NCI-H1694 (cell line): ENCODE results near the gene MYBL2.

Experiments used
- DNase-seq: peaks from one replicate; lab custom pipeline; 2025; lab: John Stamatoyannopoulos, UW

The MYBL2 gene

GRCh38 chr20:43723735-43724134 lies 56.8 kb downstream of the MYBL2 start:
- DNase-seq, result no peak

- no peak for DNase-seq
These were observed 57.5 kb downstream of the MYBL2 start for GRCh38 chr20:43724383-43724782.

GRCh38 chr20:43725666-43726065 lies 58.8 kb downstream of the MYBL2 start:
- DNase-seq, result no peak

GRCh38 chr20:43726333-43726732 lies 59.4 kb downstream of the MYBL2 start:
- no peak for DNase-seq

GRCh38 chr20:43726811-43727338 lies 60.0 kb downstream of the MYBL2 start, which contains the start of gene GTSF1L:
GTSF1L (minus strand) TSS chr20:43727002; CDS start chr20:43726694, 308 bp downstream.
- no peak for DNase-seq

GRCh38 chr20:43727980-43728590 lies 61.2 kb downstream of the MYBL2 start:
- DNase-seq, result no peak

- no peak for DNase-seq
These were observed 61.9 kb downstream of the MYBL2 start for GRCh38 chr20:43728686-43729255.

GRCh38 chr20:43731469-43731868 lies 64.6 kb downstream of the MYBL2 start:
- DNase-seq, result no peak

GRCh38 chr20:43731927-43732326 lies 65.0 kb downstream of the MYBL2 start:
- DNase-seq, result no peak

GRCh38 chr20:43736588-43737158 lies 69.8 kb downstream of the MYBL2 start:
- DNase-seq, result no peak

GRCh38 chr20:43737925-43738324 lies 71.0 kb downstream of the MYBL2 start:
- DNase-seq, result no peak

GRCh38 chr20:43739148-43739749 lies 72.3 kb downstream of the MYBL2 start:
- DNase-seq, result no peak

GRCh38 chr20:43740642-43741041 lies 73.7 kb downstream of the MYBL2 start:
- no peak for DNase-seq

- no peak for DNase-seq
These were observed 77.3 kb downstream of the MYBL2 start for GRCh38 chr20:43744151-43744611.

GRCh38 chr20:43744966-43745730 lies 78.2 kb downstream of the MYBL2 start:
- no peak for DNase-seq

GRCh38 chr20:43746344-43747137 lies 79.6 kb downstream of the MYBL2 start:
- no peak for DNase-seq

GRCh38 chr20:43748274-43748673 lies 81.4 kb downstream of the MYBL2 start:
- no peak for DNase-seq

GRCh38 chr20:43749734-43750294 lies 82.9 kb downstream of the MYBL2 start:
- no peak for DNase-seq

- DNase-seq, result no peak
These were observed 83.9 kb downstream of the MYBL2 start for GRCh38 chr20:43750774-43751166.

GRCh38 chr20:43751167-43752050 lies 84.5 kb downstream of the MYBL2 start:
- no peak for DNase-seq
